ENCODE data around the gene KRT27.

- TF ChIP-seq GATA3 (IDR thresholded peaks at IDR 0.05; ENCODE audit: low read depth, low read length), result no peak
- no peak for TF ChIP-seq GATA2 (IDR thresholded peaks at IDR 0.05; ENCODE audit: low read depth, low read length)
These were observed 14.5 kb upstream of the KRT27 start for GRCh38 chr17:40796846-40797245.

Data from SH-SY5Y (cell line).